Measurements from ENCODE around the gene RALGDS. TPM values are rescaled to one million over a fixed set of nuclear protein-coding genes. Genes with fewer than 3 reads are reported as not detected.

Gene RALGDS
- total RNA-seq, 1 experiment from 2014 or later: 25.8 TPM

DNA sequence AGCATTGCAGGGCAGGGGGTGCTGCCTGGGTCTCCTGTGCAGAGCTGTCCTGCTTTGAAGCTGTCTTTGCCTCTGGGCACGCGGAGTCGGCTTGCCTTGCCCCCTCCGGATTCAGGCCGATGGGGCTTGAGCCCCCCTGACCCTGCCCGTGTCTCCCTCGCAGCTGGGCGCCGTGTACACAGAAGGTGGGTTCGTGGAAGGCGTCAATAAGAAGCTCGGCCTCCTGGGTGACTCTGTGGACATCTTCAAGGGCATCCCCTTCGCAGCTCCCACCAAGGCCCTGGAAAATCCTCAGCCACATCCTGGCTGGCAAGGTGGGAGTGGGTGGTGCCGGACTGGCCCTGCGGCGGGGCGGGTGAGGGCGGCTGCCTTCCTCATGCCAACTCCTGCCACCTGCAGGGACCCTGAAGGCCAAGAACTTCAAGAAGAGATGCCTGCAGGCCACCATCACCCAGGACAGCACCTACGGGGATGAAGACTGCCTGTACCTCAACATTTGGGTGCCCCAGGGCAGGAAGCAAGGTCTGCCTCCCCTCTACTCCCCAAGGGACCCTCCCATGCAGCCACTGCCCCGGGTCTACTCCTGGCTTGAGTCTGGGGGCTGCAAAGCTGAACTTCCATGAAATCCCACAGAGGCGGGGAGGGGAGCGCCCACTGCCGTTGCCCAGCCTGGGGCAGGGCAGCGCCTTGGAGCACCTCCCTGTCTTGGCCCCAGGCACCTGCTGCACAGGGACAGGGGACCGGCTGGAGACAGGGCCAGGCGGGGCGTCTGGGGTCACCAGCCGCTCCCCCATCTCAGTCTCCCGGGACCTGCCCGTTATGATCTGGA, 56.6 kb downstream of the RALGDS start:
- in situ Hi-C loops (cut with HindIII; ENCODE audit: low pct_unique_long_range_greater_than_20kb, low sequenced_read_pairs) (no loop called here), intact Hi-C loops (cut with micrococcal nuclease; ENCODE audit: unreplicated experiment) (no loop called here)
- ATAC-seq: no peak
- H3K36me3 ChIP-seq (ENCODE audit: control insufficient read depth, insufficient read depth, low read length): no peaks in the 10 kb centered on the region
- H3K9me3 ChIP-seq (ENCODE audit: control insufficient read depth, insufficient read depth, low read depth, low read length): no peaks in the 10 kb centered on the region
- no peak for TF ChIP-seq SIN3A (IDR thresholded peaks at IDR 0.05; ENCODE audit: borderline replicate concordance, insufficient read depth, low read depth, low read length)
- TF ChIP-seq, protein P1, sequence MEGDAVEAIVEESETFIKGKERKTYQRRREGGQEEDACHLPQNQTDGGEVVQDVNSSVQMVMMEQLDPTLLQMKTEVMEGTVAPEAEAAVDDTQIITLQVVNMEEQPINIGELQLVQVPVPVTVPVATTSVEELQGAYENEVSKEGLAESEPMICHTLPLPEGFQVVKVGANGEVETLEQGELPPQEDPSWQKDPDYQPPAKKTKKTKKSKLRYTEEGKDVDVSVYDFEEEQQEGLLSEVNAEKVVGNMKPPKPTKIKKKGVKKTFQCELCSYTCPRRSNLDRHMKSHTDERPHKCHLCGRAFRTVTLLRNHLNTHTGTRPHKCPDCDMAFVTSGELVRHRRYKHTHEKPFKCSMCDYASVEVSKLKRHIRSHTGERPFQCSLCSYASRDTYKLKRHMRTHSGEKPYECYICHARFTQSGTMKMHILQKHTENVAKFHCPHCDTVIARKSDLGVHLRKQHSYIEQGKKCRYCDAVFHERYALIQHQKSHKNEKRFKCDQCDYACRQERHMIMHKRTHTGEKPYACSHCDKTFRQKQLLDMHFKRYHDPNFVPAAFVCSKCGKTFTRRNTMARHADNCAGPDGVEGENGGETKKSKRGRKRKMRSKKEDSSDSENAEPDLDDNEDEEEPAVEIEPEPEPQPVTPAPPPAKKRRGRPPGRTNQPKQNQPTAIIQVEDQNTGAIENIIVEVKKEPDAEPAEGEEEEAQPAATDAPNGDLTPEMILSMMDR (IDR thresholded peaks at IDR 0.05): no peak
- TF ChIP-seq, protein P2, sequence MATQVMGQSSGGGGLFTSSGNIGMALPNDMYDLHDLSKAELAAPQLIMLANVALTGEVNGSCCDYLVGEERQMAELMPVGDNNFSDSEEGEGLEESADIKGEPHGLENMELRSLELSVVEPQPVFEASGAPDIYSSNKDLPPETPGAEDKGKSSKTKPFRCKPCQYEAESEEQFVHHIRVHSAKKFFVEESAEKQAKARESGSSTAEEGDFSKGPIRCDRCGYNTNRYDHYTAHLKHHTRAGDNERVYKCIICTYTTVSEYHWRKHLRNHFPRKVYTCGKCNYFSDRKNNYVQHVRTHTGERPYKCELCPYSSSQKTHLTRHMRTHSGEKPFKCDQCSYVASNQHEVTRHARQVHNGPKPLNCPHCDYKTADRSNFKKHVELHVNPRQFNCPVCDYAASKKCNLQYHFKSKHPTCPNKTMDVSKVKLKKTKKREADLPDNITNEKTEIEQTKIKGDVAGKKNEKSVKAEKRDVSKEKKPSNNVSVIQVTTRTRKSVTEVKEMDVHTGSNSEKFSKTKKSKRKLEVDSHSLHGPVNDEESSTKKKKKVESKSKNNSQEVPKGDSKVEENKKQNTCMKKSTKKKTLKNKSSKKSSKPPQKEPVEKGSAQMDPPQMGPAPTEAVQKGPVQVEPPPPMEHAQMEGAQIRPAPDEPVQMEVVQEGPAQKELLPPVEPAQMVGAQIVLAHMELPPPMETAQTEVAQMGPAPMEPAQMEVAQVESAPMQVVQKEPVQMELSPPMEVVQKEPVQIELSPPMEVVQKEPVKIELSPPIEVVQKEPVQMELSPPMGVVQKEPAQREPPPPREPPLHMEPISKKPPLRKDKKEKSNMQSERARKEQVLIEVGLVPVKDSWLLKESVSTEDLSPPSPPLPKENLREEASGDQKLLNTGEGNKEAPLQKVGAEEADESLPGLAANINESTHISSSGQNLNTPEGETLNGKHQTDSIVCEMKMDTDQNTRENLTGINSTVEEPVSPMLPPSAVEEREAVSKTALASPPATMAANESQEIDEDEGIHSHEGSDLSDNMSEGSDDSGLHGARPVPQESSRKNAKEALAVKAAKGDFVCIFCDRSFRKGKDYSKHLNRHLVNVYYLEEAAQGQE (IDR thresholded peaks at IDR 0.05; ENCODE audit: insufficient read depth in 1 of 2, low read depth in 2 of 2, low read length in 1 of 2): no peak
- TF ChIP-seq POLR2AphosphoS5 (IDR thresholded peaks at IDR 0.05; ENCODE audit: low read depth, low read length): no peak
- no peak for TF ChIP-seq TCF7L2 (IDR thresholded peaks at IDR 0.05; ENCODE audit: low read depth, low read length)
- H3K4me1 ChIP-seq (ENCODE audit: control insufficient read depth, insufficient read depth, low read length): no peaks in the 10 kb centered on the region
- ChIA-PET POLR2A (no interaction called here), CTCF (no interaction called here)
- no peak for DNase-seq (ENCODE audit: low read depth, low spot score)
- H3K27ac ChIP-seq (ENCODE audit: low read length): no peak overlapping the region
- H3K4me3 ChIP-seq (ENCODE audit: low read depth in 2 of 2, low read length in 2 of 2): no peak overlapping the region
- H3K27me3 ChIP-seq (ENCODE audit: control insufficient read depth, insufficient read depth, low read length): no peaks in the 10 kb centered on the region
- no TSS peak for BruUV-seq (replicated peaks)

DNA sequence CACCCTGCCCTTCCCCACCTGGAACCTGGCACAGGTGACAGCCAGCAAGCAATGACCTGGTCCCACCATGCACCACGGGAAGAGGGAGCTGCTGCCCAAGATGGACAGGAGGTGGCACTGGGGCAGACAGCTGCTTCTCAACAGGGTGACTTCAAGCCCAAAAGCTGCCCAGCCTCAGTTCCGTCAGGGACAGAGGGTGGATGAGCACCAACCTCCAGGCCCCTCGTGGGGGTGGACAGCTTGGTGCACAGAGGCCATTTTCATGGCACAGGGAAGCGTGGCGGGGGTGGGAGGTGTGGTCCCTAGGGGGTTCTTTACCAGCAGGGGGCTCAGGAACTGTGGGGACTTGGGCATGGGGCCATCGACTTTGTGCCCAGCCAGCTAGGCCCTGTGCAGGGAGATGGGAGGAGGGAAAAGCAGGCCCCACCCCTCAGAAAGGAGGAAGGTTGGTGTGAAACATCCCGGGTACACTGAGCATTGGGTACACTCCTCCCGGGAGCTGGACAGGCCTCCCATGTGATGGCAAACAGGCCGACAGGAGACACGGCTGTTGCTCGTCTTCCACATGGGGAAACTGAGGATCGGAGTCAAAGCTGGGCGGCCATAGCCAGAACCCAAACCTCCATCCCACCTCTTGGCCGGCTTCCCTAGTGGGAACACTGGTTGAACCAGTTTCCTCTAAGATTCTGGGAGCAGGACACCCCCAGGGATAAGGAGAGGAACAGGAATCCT, 57.4 kb downstream of the RALGDS start:
- H3K27me3 ChIP-seq (ENCODE audit: control insufficient read depth, insufficient read depth, low read length): no peaks in the 10 kb centered on the region
- intact Hi-C loops (cut with micrococcal nuclease; ENCODE audit: unreplicated experiment) (no loop called here), in situ Hi-C loops (cut with HindIII; ENCODE audit: low pct_unique_long_range_greater_than_20kb, low sequenced_read_pairs) (no loop called here)
- ChIA-PET CTCF (no interaction called here), POLR2A (no interaction called here)
- H3K36me3 ChIP-seq (ENCODE audit: control insufficient read depth, insufficient read depth, low read length): no peaks in the 10 kb centered on the region
- ATAC-seq: no peak
- no peaks in the 10 kb centered on the region for H3K9me3 ChIP-seq (ENCODE audit: control insufficient read depth, insufficient read depth, low read depth, low read length)
- no peak overlapping the region for H3K27ac ChIP-seq (ENCODE audit: low read length)
- DNase-seq (ENCODE audit: low read depth, low spot score): no peak
- H3K4me3 ChIP-seq (ENCODE audit: low read depth in 2 of 2, low read length in 2 of 2): no peak overlapping the region
- BruUV-seq (replicated peaks): no TSS peak
- no peaks in the 10 kb centered on the region for H3K4me1 ChIP-seq (ENCODE audit: control insufficient read depth, insufficient read depth, low read length)
- TF ChIP-seq, protein P1 (IDR thresholded peaks at IDR 0.05): no peak
- TF ChIP-seq TCF7L2 (IDR thresholded peaks at IDR 0.05; ENCODE audit: low read depth, low read length) (no peak), POLR2AphosphoS5 (IDR thresholded peaks at IDR 0.05; ENCODE audit: low read depth, low read length) (no peak), SIN3A (IDR thresholded peaks at IDR 0.05; ENCODE audit: borderline replicate concordance, insufficient read depth, low read depth, low read length) (no peak)
- TF ChIP-seq, protein P2 (IDR thresholded peaks at IDR 0.05; ENCODE audit: insufficient read depth in 1 of 2, low read depth in 2 of 2, low read length in 1 of 2): no peak
